Iris pigment epithelial cell (primary cell): ENCODE data around the gene CARF.
"Not testable (repeated sequence)": the region's sequence is repeated elsewhere in the genome, so short reads cannot be mapped to it uniquely, and the experiment has no call there.

Experiments used
- DNase-seq: peaks from one replicate; pipeline ENCODE4 v3.0.0-alpha.2; 2011; ENCODE audit warnings: low read depth

CARF gene

GRCh38 chr2:202933958-202934357, 21.9 kb downstream of the CARF start:
- no peak for DNase-seq

GRCh38 chr2:202934456-202934855, 22.4 kb downstream of the CARF start:
- no peak for DNase-seq

GRCh38 chr2:202938960-202939359, 26.9 kb downstream of the CARF start:
- no peak for DNase-seq

GRCh38 chr2:202941771-202942170, 29.7 kb downstream of the CARF start:
- DNase-seq = peak; percentile 84

- DNase-seq = peak; percentile 78
Observed at GRCh38 chr2:202944408-202944807, 32.3 kb downstream of the CARF start.

- DNase-seq = peak; percentile 72
Observed at GRCh38 chr2:202944816-202945215, 32.7 kb downstream of the CARF start.

- DNase-seq = no peak
Observed at GRCh38 chr2:202945497-202945896, 33.4 kb downstream of the CARF start.

GRCh38 chr2:202949333-202949732, 37.3 kb downstream of the CARF start:
- DNase-seq = not testable (repeated sequence)

- peak; percentile 43 for DNase-seq
Observed at GRCh38 chr2:202950592-202950991, 38.5 kb downstream of the CARF start.

- DNase-seq = no peak
Observed at GRCh38 chr2:202960524-202960923, 48.4 kb downstream of the CARF start.

GRCh38 chr2:202963712-202964111, 51.6 kb downstream of the CARF start:
- DNase-seq = no peak

GRCh38 chr2:202965810-202966460, 53.9 kb downstream of the CARF start:
- peak; percentile 84 for DNase-seq

- DNase-seq = not testable (repeated sequence)
Observed at GRCh38 chr2:202969404-202969803, 57.3 kb downstream of the CARF start.

- no peak for DNase-seq
Observed at GRCh38 chr2:202976809-202977208, 64.7 kb downstream of the CARF start.

- no peak for DNase-seq
Observed at GRCh38 chr2:202982779-202983491, 70.9 kb downstream of the CARF start.

- no peak for DNase-seq
Observed at GRCh38 chr2:202989749-202990148, 77.7 kb downstream of the CARF start.

- DNase-seq = no peak
Observed at GRCh38 chr2:202990501-202990900, 78.4 kb downstream of the CARF start.

- DNase-seq = peak; percentile 79
Observed at GRCh38 chr2:202997113-202997512, 85.0 kb downstream of the CARF start.

GRCh38 chr2:203002054-203002821, 90.2 kb downstream of the CARF start:
- peak; percentile 47 for DNase-seq

- DNase-seq = no peak
Observed at GRCh38 chr2:203003716-203004115, 91.6 kb downstream of the CARF start.

- peak; percentile 99 for DNase-seq
Observed at GRCh38 chr2:203014456-203015199, 102.6 kb downstream of the CARF start, which contains the start of gene NBEAL1. Gene NBEAL1 (plus strand): TSS chr2:203014875. CDS start chr2:203016385, 1,510 bp downstream.

GRCh38 chr2:203016716-203017115, 104.6 kb downstream of the CARF start:
- no peak for DNase-seq
